Tibial nerve (tissue), 4 donors: Measurements from ENCODE around the gene CEP290.

Source experiments
- EP300 ChIP-seq, 2 donors: sonication (generic); formaldehyde crosslinking; IDR thresholded peaks; one replicate each; pipeline ENCODE4 v1.6.1; 2017; ENCODE audit warnings: antibody characterized with exemption in 2 of 2, mild to moderate bottlenecking in 1 of 2
- POLR2A ChIP-seq, 2 donors: fragments of 450-650 bp; IDR thresholded peaks; one replicate each; pipeline ENCODE4 v1.6.1; 2017; ENCODE audit warnings: antibody characterized with exemption in 2 of 2, mild to moderate bottlenecking in 2 of 2, moderate library complexity in 2 of 2
- TF ChIP-seq, protein P1 (sequence below), 5 experiments: fragments of 200-600 bp in 3 of 5; fragments of 450-650 bp in 2 of 5; sonication (generic) in 3 of 5; IDR thresholded peaks; one replicate each; pipeline ENCODE4 v1.5.1; 2016 to 2019; ENCODE audit warnings: antibody characterized with exemption in 5 of 5, mild to moderate bottlenecking in 3 of 5, moderate library complexity in 2 of 5

- TF ChIP-seq, protein P1, sequence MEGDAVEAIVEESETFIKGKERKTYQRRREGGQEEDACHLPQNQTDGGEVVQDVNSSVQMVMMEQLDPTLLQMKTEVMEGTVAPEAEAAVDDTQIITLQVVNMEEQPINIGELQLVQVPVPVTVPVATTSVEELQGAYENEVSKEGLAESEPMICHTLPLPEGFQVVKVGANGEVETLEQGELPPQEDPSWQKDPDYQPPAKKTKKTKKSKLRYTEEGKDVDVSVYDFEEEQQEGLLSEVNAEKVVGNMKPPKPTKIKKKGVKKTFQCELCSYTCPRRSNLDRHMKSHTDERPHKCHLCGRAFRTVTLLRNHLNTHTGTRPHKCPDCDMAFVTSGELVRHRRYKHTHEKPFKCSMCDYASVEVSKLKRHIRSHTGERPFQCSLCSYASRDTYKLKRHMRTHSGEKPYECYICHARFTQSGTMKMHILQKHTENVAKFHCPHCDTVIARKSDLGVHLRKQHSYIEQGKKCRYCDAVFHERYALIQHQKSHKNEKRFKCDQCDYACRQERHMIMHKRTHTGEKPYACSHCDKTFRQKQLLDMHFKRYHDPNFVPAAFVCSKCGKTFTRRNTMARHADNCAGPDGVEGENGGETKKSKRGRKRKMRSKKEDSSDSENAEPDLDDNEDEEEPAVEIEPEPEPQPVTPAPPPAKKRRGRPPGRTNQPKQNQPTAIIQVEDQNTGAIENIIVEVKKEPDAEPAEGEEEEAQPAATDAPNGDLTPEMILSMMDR (IDR thresholded peaks at IDR 0.05), result no peak
- TF ChIP-seq POLR2A (IDR thresholded peaks at IDR 0.05) (no peak), EP300 (IDR thresholded peaks at IDR 0.05) (no peak)
Observed at GRCh38 chr12:88144546-88145468, 2.9 kb upstream of the CEP290 start.
